NT2/D1 (cell line): ENCODE data around the gene ATG9A.

Experiments used
- YY1 ChIP-seq: IDR thresholded peaks from 2 replicates; pipeline ENCODE4 v1.6.1; 2011; ENCODE audit not compliant: insufficient read length, insufficient read depth
- ZNF274 ChIP-seq: IDR thresholded peaks from 2 replicates; pipeline ENCODE4 v1.6.1; 2011; ENCODE audit warnings: mild to moderate bottlenecking, low read depth, low read length

GRCh38 chr2:219207134-219207883, 22.1 kb downstream of the ATG9A start:
- TF ChIP-seq ZNF274 (no peak), YY1 (no peak)
